Measurements from ENCODE around the gene CD58. TPM values are rescaled to one million over a fixed set of nuclear protein-coding genes. Genes with fewer than 3 reads are reported as not detected.

Gene CD58
- total and polyA plus RNA-seq, 9 of the 15 experiments (the other 6 are each of a cell fraction or from before 2014, with no cell fraction given): 18.1 to 113 (median 37.4) TPM

DNA sequence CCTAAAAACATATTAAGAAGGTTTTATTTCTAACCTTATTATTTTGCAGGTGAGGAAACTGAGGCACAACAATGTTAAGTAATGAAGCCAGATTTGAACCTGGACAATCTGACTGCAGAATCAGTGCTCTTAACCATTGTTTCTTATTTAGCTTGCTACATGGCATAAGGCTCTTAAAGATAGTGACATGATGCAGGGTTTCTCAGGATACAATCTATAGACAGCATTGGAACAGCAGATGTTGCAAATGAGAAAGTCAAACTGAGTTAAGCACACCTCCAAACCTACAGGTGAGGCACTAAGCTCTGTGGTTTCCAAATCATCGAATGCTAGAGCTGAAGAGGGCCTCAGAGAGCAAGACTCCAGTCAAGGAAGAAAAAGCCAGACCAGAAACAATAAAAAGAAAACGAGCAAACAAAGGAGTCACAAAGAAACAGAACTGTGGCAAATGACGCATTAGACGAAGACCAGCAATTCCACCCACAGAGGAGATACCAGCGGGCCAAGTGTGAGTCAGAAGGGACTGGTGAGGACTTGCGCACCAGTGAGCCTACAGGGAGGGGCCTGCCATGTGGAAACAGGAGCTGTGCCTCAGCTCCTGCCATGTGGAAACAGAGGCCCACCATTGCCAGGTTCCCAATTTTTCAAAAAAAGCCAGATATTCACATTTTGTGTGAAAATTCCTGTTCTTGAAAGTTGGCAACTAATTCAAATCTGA lies 14.4 kb downstream of the CD58 start (continued):
- TF ChIP-seq, protein P1, sequence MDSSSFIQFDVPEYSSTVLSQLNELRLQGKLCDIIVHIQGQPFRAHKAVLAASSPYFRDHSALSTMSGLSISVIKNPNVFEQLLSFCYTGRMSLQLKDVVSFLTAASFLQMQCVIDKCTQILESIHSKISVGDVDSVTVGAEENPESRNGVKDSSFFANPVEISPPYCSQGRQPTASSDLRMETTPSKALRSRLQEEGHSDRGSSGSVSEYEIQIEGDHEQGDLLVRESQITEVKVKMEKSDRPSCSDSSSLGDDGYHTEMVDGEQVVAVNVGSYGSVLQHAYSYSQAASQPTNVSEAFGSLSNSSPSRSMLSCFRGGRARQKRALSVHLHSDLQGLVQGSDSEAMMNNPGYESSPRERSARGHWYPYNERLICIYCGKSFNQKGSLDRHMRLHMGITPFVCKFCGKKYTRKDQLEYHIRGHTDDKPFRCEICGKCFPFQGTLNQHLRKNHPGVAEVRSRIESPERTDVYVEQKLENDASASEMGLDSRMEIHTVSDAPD (CRISPR knock-in tag; IDR thresholded peaks at IDR 0.05): no peak

DNA sequence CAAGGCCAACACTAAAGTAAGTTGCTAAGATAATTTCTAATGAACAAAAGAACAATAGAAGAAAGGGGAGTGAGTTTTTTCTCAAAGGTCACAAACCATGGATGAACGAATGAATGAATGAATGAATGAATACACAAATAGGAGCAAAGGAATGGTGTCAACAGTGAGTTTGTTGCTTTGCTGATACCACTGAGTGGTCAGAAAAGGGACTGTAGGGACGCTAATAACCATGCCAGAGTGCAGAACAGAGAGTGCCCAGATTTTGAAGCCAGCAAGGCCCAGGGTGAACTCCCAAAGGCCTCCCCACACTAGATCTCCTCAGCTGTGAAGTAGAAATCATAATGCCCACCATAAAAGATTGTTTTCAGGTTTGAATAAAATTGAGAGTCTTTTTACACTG lies 15.9 kb downstream of the CD58 start:
- in situ Hi-C loops (cut with MboI): no loop called here
- BruUV-seq (replicated peaks): no TSS peak
- no peak overlapping the region for H3K4me3 ChIP-seq
- H3K4me2 ChIP-seq (ENCODE audit: insufficient read depth, low read length): no peak overlapping the region
- intact Hi-C loops (cut with micrococcal nuclease): no loop called here
- no peaks in the 10 kb centered on the region for H3K9me3 ChIP-seq (replicated peaks; ENCODE audit: control insufficient read depth, insufficient read depth, low read depth, low read length)
- H3K9ac ChIP-seq (ENCODE audit: insufficient read depth in 1 of 2, low read depth in 2 of 2, low read length in 2 of 2): no peak overlapping the region
- peak in 1 of 4 experiments; percentile 44 for DNase-seq (ENCODE audit: extremely low read depth in 1 of 4, low spot score in 3 of 4)
- CTCF ChIA-PET (ENCODE audit: low intra/inter-chr PET ratio): no interaction called here
- no peaks in the 10 kb centered on the region for H3K9me1 ChIP-seq (ENCODE audit: control insufficient read depth, insufficient read depth, low read length)
- no peaks in the 10 kb centered on the region; the same call in 2 of the 3 replicates for H3K36me3 ChIP-seq (ENCODE audit: control insufficient read depth, insufficient read depth, low read length)
- 77% methylated on average over 2 of the region's 2 CpGs for whole genome bisulfite sequencing (ENCODE audit: insufficient coverage, low coverage, missing lambda C conversion rate)
- H3K79me2 ChIP-seq (ENCODE audit: control insufficient read depth, insufficient read depth, low read length): peaks cover 90% of the 10 kb centered on the region
- peaks cover 16% of the 10 kb centered on the region for H4K20me1 ChIP-seq (replicated peaks; ENCODE audit: control insufficient read depth, insufficient read depth, low read length)
- ATAC-seq: no peak
- POLR2A ChIA-PET: no interaction called here
- H3K27me3 ChIP-seq (ENCODE audit: control insufficient read depth in 2 of 2, insufficient read depth in 2 of 2, low read length in 2 of 2): no peaks in the 10 kb centered on the region
- H2AFZ ChIP-seq (ENCODE audit: low read depth, low read length): no peak overlapping the region
- no peak for FAIRE-seq
- H3K27ac ChIP-seq (ENCODE audit: extremely low read depth, low read depth, low read length): no peak overlapping the region
- TF ChIP-seq DPF2 (IDR thresholded peaks at IDR 0.05): no peak
- TF ChIP-seq KLF6 (CRISPR knock-in tag; IDR thresholded peaks at IDR 0.05; ENCODE audit: borderline replicate concordance): no peak
- peak; percentile 94 for TF ChIP-seq ZNF24 (IDR thresholded peaks at IDR 0.05)
- H3K4me1 ChIP-seq (replicated peaks in 1 of 2; ENCODE audit: control insufficient read depth in 2 of 2, insufficient read depth in 2 of 2, low read length in 2 of 2): peaks cover 16 to 24% of the 10 kb centered on the region in 2 experiments; a peak in 4 of 5 replicates
